COLO829 (cell line): ENCODE results near the gene TBC1D20.
"Not testable (repeated sequence)": the region's sequence is repeated elsewhere in the genome, so short reads cannot be mapped to it uniquely, and the experiment has no call there.

Source experiments
- DNase-seq: peaks from one replicate; pipeline ENCODE4 v3.0.0; 2012; ENCODE audit warnings: low spot score

The TBC1D20 gene

DNA sequence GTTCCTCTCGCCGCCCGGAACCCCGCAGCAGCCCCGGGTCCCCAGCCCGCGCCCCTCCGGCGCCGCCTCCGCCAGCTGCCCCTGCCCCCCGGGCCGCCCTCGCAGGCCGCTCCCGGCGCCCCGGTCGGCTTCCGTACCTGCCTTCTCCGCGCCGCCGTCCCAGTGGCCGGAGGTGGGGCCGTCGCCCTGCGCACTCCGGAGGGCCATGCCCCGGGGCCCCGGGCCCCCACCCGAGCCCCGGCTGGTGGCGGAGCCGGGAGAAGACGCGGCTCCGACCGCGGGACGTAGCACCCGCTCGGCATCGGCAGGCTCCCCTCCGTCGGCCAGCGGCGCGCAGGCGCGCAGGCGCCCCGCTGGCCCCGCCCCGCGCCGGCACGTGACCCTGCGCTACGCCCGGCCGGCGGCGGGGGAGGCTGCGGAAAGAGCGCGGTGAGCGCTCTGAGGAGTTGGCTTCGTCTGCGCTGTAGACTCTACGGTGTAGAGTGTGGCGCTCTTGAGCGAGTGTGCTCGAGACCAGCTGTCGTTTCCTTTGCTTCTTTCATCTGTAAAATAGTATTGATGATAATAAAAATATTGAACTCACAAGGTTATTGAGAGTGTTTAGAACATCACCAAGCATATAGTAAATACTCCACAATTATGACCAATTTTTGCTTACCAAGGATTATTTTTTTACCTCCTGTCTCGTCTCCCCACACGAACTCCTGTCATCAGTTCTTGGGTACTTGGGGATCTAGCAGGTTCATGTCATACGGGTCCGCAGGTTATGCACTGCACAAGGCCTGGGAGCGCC lies at the start of gene TBC1D20:
Gene TBC1D20, minus strand, starts transcription at position 335 of the 793 bp plus-strand sequence. Its CDS starts 128 bp downstream, at position 207.
- peak; percentile 87 for DNase-seq

DNA sequence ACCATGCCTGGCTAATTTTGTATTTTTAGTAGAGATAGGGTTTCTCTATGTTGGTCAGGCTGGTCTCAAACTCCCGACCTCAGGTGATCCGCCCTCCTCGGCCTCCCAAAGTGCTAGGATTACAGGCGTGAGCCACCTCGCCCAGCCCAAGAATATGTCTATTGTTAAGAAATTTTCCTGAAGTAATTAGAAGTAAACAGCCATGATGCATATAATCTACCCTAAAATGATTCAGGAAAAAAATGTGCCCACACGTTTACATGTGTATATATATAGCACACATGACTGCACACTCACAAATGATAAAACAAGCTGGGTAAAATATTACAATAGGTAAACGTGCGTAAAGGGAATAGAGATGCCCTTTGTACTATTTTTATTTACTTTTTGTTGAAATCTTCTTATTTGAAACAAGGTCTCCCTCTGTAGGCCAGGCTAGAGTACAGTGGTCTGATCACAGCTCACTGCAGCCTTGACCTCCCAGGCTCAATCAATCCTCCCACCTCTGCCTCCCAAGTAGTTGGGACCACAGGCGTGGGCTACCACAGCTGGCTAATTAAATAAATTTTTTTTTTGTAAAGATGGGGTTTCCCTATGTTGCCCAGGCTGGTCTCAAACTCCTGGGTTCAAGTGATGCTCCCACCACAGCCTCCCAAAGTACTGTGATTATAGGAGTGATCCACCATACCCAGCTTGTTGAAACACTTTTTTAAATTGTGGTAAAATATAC lies 48.2 kb upstream of the TBC1D20 start:
- DNase-seq, result not testable (repeated sequence)

DNA sequence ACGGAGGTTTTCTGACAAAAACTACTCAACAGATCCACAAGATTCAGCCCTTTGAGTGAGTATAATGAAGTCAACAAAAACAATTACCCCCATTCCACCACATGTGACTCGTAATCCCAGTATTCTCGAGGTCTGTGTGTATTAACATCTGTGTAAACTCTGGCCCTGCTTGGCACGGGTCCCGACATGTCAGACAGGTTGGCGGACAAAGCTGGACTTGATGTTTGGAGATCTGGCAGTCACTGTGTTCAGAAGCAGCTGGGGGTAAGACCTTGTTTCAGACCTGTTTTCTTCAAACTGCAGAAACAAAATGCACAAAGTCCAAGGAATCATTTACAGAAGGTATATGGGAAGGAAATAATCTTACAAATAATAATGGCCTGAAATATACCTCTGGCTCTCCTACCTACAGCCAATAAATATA lies 46.0 kb upstream of the TBC1D20 start:
- DNase-seq, result not testable (repeated sequence)

DNA sequence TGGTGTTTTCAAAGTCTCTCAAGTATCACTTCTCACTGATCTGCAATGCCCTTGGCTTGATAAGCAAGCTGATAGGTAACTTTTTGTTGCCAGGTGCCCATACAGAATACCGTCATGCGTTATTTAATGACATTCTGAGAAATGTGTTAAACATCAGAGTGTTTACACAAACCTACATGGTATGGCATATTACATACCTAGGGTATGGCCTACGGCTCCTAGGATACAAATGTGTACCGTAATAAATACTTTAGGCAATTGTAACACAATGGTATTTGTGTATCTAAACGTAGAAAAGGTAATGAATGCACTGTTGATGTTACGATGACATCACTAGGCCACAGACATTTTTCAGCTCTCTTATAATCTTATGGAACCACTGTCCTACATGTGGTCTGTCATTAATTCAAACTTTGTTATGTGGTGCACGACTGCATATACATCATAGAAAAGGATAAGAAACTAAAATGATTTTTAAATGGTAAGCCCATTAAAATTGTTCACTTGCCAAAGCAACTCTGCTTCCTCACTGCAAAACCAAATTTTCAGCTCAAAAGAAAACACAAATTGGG lies 45.5 kb upstream of the TBC1D20 start:
- no peak for DNase-seq

- DNase-seq, result no peak
Observed at GRCh38 chr20:507006-507758, 44.8 kb upstream of the TBC1D20 start.

DNA sequence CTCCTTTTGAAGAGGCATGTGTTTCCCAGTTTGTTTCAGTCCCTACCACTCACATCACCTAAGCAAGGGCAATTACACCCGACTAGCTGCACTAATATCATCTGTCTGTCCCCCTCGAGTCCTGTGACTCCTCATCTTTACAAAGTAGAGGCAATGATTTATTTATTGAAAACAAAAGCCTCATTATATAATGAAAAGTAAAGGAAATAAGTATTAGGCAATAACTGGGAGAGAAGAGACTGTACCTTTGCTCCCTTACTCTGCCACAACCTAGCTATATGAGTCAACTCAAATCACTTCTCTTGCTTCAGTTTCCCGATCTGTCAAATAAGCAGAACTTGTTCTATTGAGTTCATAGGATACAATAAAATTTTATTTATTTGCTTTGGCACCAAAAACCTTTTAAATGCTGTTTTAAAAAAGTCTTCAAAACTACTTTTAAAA lies 42.3 kb upstream of the TBC1D20 start:
- peak; percentile 51 for DNase-seq

- DNase-seq, result no peak
Observed at GRCh38 chr20:503048-503737, 40.9 kb upstream of the TBC1D20 start.

DNA sequence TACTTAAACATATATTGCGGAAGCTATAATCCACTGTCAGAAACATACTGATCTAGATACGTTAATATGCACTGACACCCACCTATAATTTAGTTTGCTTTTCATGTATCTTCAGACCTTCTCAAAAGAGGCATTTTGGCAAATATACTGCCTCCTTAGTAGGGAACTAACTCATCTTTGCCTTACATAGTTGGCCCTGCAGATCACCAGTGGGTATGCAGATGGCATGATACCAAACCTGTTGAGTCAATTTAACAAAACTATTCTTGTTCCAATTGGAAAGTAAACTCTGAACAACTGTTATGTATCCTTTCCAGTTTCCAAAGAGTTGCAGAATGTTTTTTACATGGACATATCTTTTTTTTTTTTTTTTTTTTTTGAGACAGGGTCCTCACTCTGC lies 35.6 kb upstream of the TBC1D20 start:
- DNase-seq, result no peak

GRCh38 chr20:496126-496696 lies 33.9 kb upstream of the TBC1D20 start:
- no peak for DNase-seq

- DNase-seq, result no peak
Observed at GRCh38 chr20:492159-492558, 29.8 kb upstream of the TBC1D20 start.

GRCh38 chr20:487655-488054 lies 25.3 kb upstream of the TBC1D20 start:
- DNase-seq, result no peak

DNA sequence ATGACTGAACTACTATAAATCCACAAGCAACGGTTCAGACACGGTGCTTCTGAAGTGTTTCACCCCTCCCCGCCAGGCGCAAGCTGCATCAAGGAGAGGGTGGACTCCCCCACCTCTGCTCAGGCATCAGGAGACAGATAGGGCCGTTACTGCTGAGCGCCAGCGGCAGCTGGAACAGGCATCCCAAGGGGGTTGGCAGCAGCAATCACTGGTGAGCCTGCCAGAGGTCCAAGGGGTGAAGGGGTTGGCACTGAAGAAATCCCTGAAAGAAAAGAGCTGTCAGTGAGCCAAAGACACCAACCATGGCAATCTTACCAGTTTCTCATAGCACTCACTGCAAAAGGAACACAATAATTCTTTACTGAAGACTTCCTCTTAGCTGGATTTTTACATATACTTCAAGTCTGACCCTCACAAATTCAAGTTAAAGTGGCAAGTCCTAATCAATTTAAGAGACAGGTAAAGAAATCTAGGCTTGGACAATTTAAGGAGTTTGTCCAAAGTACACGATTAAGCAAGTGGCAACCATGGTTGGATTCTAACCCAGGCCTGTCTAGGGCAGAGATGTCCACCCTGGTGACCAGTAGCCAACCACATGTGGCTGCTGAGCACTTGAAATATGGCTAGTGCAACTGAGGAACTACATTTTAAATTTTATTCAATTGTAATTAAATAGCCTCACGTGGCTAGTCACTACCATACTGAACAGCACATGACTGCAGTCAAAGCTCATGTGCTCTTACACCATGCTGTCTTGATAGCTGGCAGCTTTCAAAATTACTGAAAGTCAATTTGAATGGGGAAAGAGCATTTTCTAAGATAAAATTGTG lies 21.7 kb upstream of the TBC1D20 start:
- no peak for DNase-seq

GRCh38 chr20:481167-481566 lies 18.8 kb upstream of the TBC1D20 start:
- DNase-seq, result no peak

GRCh38 chr20:480044-480443 lies 17.7 kb upstream of the TBC1D20 start:
- DNase-seq, result no peak

DNA sequence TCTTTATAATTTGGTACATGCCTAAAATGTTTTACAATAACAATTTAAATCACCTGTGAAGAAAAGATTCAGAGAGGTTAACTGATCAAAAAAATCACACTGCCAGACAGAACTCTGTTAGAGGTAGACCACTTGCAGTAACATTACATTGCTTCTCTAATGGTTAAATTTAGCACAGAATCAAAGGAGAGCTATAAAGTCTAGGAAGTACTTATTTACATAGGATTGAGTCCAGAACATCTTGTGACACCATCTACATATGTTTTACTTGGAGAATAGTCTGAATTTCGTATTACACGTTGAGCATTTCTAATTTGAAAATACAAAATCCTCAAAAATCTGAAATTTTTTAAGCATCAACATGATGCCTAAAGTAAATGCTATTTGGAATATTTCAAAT lies 17.2 kb upstream of the TBC1D20 start:
- no peak for DNase-seq

GRCh38 chr20:478949-479429 lies 16.7 kb upstream of the TBC1D20 start:
- peak; percentile 79 for DNase-seq

DNA sequence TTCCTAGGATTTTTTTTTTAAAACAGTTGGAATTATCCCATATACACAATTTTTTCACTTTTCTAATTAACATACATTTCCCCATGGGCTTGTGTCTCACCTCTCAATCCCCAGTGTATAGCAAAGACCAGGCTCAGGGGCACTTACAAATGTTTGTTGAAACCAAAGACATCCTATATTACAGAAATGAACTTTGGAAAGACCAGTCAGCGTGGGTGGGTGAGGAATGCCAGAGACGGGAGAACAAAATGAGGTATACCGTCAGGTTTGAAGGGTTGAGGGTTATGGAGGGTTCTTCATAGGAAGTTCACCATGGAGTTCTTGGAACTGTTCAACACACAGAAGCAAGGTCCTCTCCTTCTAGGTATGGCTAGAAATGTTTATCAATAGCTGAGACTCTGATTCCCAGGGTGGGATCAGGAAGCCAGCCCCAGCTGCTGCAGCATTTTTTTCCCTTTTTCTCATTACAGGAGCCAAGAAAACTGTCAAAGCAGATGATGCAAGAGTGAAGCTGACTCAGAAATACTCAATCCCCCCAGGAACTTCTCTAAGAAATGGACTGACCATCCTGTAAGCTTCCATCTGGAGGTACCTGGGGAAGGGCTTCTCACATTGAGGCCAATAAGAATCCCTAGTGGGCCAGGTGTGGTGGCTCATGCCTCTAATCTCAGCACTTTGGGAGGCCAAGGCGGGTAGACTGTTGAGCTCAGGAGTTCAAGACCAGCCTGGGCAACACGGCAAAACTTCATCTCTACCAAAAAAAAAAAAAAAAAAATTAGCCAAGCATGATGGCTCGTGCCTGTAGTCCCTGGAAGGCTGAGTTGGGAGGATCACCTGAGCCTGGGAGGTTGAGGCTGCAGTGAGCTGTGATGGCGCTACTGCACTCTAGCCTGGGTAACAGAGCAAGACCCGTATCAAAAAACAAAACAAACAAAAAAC lies 15.9 kb upstream of the TBC1D20 start:
- DNase-seq, result no peak

- not testable (repeated sequence) for DNase-seq
Observed at GRCh38 chr20:476561-477249, 14.4 kb upstream of the TBC1D20 start.
